Globus pallidus (tissue), 1 donor: Measurements from ENCODE around the gene SIK3.

ENCODE experiments used
- DNase-seq: peaks from one replicate; pipeline ENCODE4 v3.0.0-alpha.2; 2015; ENCODE audit warnings: low spot score

SIK3 gene

GRCh38 chr11:116970485-116971292 lies 127.5 kb downstream of the SIK3 start:
- DNase-seq = no peak

GRCh38 chr11:116969694-116970093 lies 128.5 kb downstream of the SIK3 start:
- no peak for DNase-seq

- no peak for DNase-seq
Observed at GRCh38 chr11:116964269-116964668, 134.0 kb downstream of the SIK3 start.

GRCh38 chr11:116963813-116964212 lies 134.4 kb downstream of the SIK3 start:
- DNase-seq = no peak

GRCh38 chr11:116962108-116962507 lies 136.1 kb downstream of the SIK3 start:
- no peak for DNase-seq

- DNase-seq = no peak
Observed at GRCh38 chr11:116960930-116961329, 137.3 kb downstream of the SIK3 start.

- no peak for DNase-seq
Observed at GRCh38 chr11:116958246-116958645, 140.0 kb downstream of the SIK3 start.

- DNase-seq = no peak
Observed at GRCh38 chr11:116955949-116956348, 142.3 kb downstream of the SIK3 start.

- no peak for DNase-seq
Observed at GRCh38 chr11:116955548-116955947, 142.7 kb downstream of the SIK3 start.

GRCh38 chr11:116953530-116954285 lies 144.5 kb downstream of the SIK3 start:
- DNase-seq = no peak

GRCh38 chr11:116951762-116952161 lies 146.5 kb downstream of the SIK3 start:
- DNase-seq = no peak

- DNase-seq = no peak
Observed at GRCh38 chr11:116950210-116950609, 148.0 kb downstream of the SIK3 start.

- no peak for DNase-seq
Observed at GRCh38 chr11:116948391-116948790, 149.8 kb downstream of the SIK3 start.

GRCh38 chr11:116946414-116946813 lies 151.8 kb downstream of the SIK3 start:
- no peak for DNase-seq

GRCh38 chr11:116939499-116939898 lies 158.7 kb downstream of the SIK3 start:
- no peak for DNase-seq

GRCh38 chr11:116938471-116939070 lies 159.7 kb downstream of the SIK3 start:
- no peak for DNase-seq

GRCh38 chr11:116936754-116937446 lies 161.3 kb downstream of the SIK3 start:
- DNase-seq = no peak

GRCh38 chr11:116935514-116935913 lies 162.7 kb downstream of the SIK3 start:
- no peak for DNase-seq

- no peak for DNase-seq
Observed at GRCh38 chr11:116935089-116935488, 163.1 kb downstream of the SIK3 start.

GRCh38 chr11:116933961-116934360 lies 164.3 kb downstream of the SIK3 start:
- no peak for DNase-seq

GRCh38 chr11:116932181-116932580 lies 166.0 kb downstream of the SIK3 start:
- no peak for DNase-seq

- no peak for DNase-seq
Observed at GRCh38 chr11:116931206-116931953, 166.8 kb downstream of the SIK3 start.
